Stimulated activated CD8-positive, alpha-beta memory T cell treated with anti-CD3 and anti-CD28 coated beads, Interleukin-15, amount 100 ng/mL, for 24 hours (primary cell): ENCODE measurements around the gene ATPAF1.

Experiments
- DNase-seq: peaks from one replicate; pipeline ENCODE4 v3.0.0-alpha.2; 2020; ENCODE audit warnings: low read depth

Gene ATPAF1

GRCh38 chr1:46615735-46616134 lies 52.4 kb downstream of the ATPAF1 start:
- DNase-seq, result no peak

GRCh38 chr1:46615088-46615487 lies 53.1 kb downstream of the ATPAF1 start:
- no peak for DNase-seq

- no peak for DNase-seq
These were observed 53.6 kb downstream of the ATPAF1 start for GRCh38 chr1:46614604-46614984.

- no peak for DNase-seq
These were observed 54.2 kb downstream of the ATPAF1 start for GRCh38 chr1:46613661-46614603.

- no peak for DNase-seq
These were observed 55.1 kb downstream of the ATPAF1 start for GRCh38 chr1:46612937-46613660.

- DNase-seq, result no peak
These were observed 56.4 kb downstream of the ATPAF1 start for GRCh38 chr1:46611691-46612221.

- DNase-seq, result no peak
These were observed 60.6 kb downstream of the ATPAF1 start for GRCh38 chr1:46607345-46608130.

GRCh38 chr1:46606255-46606965 lies 61.8 kb downstream of the ATPAF1 start:
- DNase-seq, result no peak

GRCh38 chr1:46605232-46605631 lies 62.9 kb downstream of the ATPAF1 start:
- DNase-seq, result no peak

GRCh38 chr1:46603858-46604549 lies 64.2 kb downstream of the ATPAF1 start, which contains the start of gene MKNK1:
Gene MKNK1 (minus strand): TSS chr1:46604268. CDS start chr1:46583327, 20,941 bp downstream.
- peak; percentile 89 for DNase-seq

GRCh38 chr1:46603481-46603857 lies 64.7 kb downstream of the ATPAF1 start:
- DNase-seq, result no peak

GRCh38 chr1:46601257-46602007 lies 66.7 kb downstream of the ATPAF1 start:
- no peak for DNase-seq

GRCh38 chr1:46599059-46599970 lies 68.8 kb downstream of the ATPAF1 start:
- DNase-seq, result no peak

GRCh38 chr1:46596846-46597245 lies 71.3 kb downstream of the ATPAF1 start:
- no peak for DNase-seq

GRCh38 chr1:46596036-46596435 lies 72.1 kb downstream of the ATPAF1 start:
- DNase-seq, result no peak

GRCh38 chr1:46595127-46595526 lies 73.0 kb downstream of the ATPAF1 start:
- no peak for DNase-seq

- DNase-seq, result no peak
These were observed 74.1 kb downstream of the ATPAF1 start for GRCh38 chr1:46594063-46594462.

- DNase-seq, result no peak
These were observed 75.3 kb downstream of the ATPAF1 start for GRCh38 chr1:46592823-46593222.

- DNase-seq, result no peak
These were observed 78.6 kb downstream of the ATPAF1 start for GRCh38 chr1:46589529-46589928.
